GM19238 (cell line): ENCODE data around the gene CSF2RB.

ENCODE experiments used
- DNase-seq: peaks from one replicate; pipeline ENCODE4 v3.0.0; 2011; ENCODE audit warnings: low spot score; ENCODE audit not compliant: insufficient read length

The CSF2RB gene

GRCh38 chr22:36913427-36914389 lies at the start of gene CSF2RB:
Gene CSF2RB, plus strand, starts transcription at chr22:36913628. Its CDS starts 8,580 bp downstream, at chr22:36922208.
- DNase-seq, result no peak

- no peak for DNase-seq
These were observed 49.4 kb upstream of the CSF2RB start for GRCh38 chr22:36863979-36864378.

- no peak for DNase-seq
These were observed 48.8 kb upstream of the CSF2RB start for GRCh38 chr22:36864454-36865215.

GRCh38 chr22:36865346-36865745 lies 48.1 kb upstream of the CSF2RB start:
- no peak for DNase-seq

- DNase-seq, result no peak
These were observed 45.7 kb upstream of the CSF2RB start for GRCh38 chr22:36867695-36868094.

GRCh38 chr22:36868546-36869181 lies 44.8 kb upstream of the CSF2RB start:
- DNase-seq, result no peak

- no peak for DNase-seq
These were observed 43.2 kb upstream of the CSF2RB start for GRCh38 chr22:36870250-36870649.

- DNase-seq, result no peak
These were observed 41.8 kb upstream of the CSF2RB start for GRCh38 chr22:36871669-36872081.

- DNase-seq, result no peak
These were observed 41.3 kb upstream of the CSF2RB start for GRCh38 chr22:36872084-36872483.

GRCh38 chr22:36872866-36873498 lies 40.4 kb upstream of the CSF2RB start:
- DNase-seq, result no peak

GRCh38 chr22:36873614-36874308 lies 39.7 kb upstream of the CSF2RB start:
- peak; percentile 71 for DNase-seq

GRCh38 chr22:36874309-36874696 lies 39.1 kb upstream of the CSF2RB start:
- DNase-seq, result no peak

- DNase-seq, result no peak
These were observed 38.7 kb upstream of the CSF2RB start for GRCh38 chr22:36874736-36875135.

GRCh38 chr22:36875741-36876140 lies 37.7 kb upstream of the CSF2RB start:
- no peak for DNase-seq

GRCh38 chr22:36879775-36880174 lies 33.7 kb upstream of the CSF2RB start:
- DNase-seq, result no peak

GRCh38 chr22:36881504-36882245 lies 31.8 kb upstream of the CSF2RB start:
- no peak for DNase-seq

GRCh38 chr22:36884349-36885158 lies 28.9 kb upstream of the CSF2RB start:
- no peak for DNase-seq

GRCh38 chr22:36885474-36885873 lies 28.0 kb upstream of the CSF2RB start:
- no peak for DNase-seq

GRCh38 chr22:36886016-36886415 lies 27.4 kb upstream of the CSF2RB start:
- no peak for DNase-seq
